ENCODE measurements around the gene KRT23. TPM values are rescaled to one million over a fixed set of nuclear protein-coding genes. Genes with fewer than 3 reads are reported as not detected.

The KRT23 gene
- total RNA-seq, 2 donors from 2014 or later, result not detected

DNA sequence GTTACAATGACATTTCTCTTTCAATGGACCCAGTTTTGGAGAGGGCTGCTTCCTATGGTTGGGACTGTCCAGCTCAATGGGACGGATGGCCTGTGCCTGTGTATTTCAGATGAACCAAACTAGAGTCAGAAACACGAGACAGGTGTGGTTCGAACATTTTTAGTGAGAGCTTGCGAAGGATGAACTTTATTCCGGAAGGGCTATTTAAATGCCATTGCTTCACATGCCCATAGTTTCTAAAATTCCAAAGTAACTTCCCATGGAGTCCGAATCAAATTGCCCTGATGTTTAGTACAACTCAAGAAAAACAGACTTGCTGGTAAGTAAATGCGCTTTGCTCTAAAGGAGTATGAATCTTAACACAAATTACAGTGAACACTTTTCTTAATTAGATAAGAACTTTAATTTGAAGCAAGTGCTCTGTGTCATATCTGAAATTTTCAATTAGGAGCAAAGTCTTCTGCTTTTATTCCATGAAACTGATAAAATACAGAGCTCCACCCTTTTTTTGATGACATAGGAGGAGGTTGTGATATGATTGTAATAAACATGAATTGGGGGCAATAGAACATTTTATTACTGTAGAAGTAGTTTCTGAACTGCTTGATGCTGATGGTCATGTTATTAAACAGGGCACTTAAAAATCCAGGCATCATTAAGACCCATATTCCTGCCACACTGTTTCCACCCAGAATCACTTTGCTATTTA lies 53.7 kb downstream of the KRT23 start:
- H3K27ac Mint-ChIP-seq, result no peak overlapping the region
- H3K9me3 ChIP-seq (ENCODE audit: control insufficient read depth, low read length), result no peaks in the 10 kb centered on the region

DNA sequence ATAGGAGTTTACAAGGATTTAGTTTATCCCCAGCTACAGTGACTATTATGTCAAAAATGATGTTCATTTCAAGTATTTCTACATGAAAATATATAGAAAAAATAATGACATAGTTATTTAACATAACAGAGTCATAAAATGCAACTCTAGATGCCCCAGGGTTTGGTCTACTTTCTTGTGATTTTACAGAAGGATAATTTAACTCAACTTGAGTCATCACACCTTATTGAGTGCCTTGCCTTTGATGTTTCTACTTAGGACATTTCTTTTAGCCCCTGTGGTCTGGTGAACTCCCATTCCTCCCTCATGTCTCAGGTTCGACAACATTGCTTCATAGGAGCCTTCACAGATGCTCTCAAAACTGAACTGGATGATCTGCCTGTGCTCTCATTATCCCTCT lies 54.4 kb downstream of the KRT23 start:
- TF ChIP-seq, protein P1, sequence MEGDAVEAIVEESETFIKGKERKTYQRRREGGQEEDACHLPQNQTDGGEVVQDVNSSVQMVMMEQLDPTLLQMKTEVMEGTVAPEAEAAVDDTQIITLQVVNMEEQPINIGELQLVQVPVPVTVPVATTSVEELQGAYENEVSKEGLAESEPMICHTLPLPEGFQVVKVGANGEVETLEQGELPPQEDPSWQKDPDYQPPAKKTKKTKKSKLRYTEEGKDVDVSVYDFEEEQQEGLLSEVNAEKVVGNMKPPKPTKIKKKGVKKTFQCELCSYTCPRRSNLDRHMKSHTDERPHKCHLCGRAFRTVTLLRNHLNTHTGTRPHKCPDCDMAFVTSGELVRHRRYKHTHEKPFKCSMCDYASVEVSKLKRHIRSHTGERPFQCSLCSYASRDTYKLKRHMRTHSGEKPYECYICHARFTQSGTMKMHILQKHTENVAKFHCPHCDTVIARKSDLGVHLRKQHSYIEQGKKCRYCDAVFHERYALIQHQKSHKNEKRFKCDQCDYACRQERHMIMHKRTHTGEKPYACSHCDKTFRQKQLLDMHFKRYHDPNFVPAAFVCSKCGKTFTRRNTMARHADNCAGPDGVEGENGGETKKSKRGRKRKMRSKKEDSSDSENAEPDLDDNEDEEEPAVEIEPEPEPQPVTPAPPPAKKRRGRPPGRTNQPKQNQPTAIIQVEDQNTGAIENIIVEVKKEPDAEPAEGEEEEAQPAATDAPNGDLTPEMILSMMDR (conservative IDR thresholded peaks at IDR 0.05), result no peak
- H3K9me3 Mint-ChIP-seq, result no peaks in the 10 kb centered on the region
- peaks cover 4% of the 10 kb centered on the region for H3K27me3 Mint-ChIP-seq (ENCODE audit: insufficient read depth)
- Histone ChIP-seq H3K9ac (ENCODE audit: extremely low read depth, low read length, poor library complexity, severe bottlenecking) (no peak overlapping the region), H3K4me3 (ENCODE audit: low read length) (no peak overlapping the region), H3K9me3 (ENCODE audit: control insufficient read depth, low read length) (no peaks in the 10 kb centered on the region), H3K27ac (ENCODE audit: low read depth, low read length) (no peak overlapping the region), H3K27me3 (ENCODE audit: control insufficient read depth, insufficient read depth, low read length, poor library complexity, severe bottlenecking) (no peaks in the 10 kb centered on the region), H3K36me3 (ENCODE audit: control insufficient read depth, insufficient read depth, low read length) (no peaks in the 10 kb centered on the region), H3K4me1 (ENCODE audit: control insufficient read depth, insufficient read depth, low read length) (peaks cover 6% of the 10 kb centered on the region)
- 78 to 96% methylated on average over 1 of the region's 1 CpG for WGBS, 2 experiments (ENCODE audit: insufficient coverage in 1 of 2, insufficient read length in 1 of 2)
- H3K36me3 Mint-ChIP-seq (ENCODE audit: low read depth), result no peaks in the 10 kb centered on the region
- H3K27ac Mint-ChIP-seq, result no peak overlapping the region
- no peak overlapping the region for H3K4me3 Mint-ChIP-seq
- H3K4me1 Mint-ChIP-seq, result peaks cover 16% of the 10 kb centered on the region
- DNase-seq, result no peak

More for the DNA sequence above, 53.7 kb downstream of the KRT23 start:
- H3K4me1 ChIP-seq (ENCODE audit: control insufficient read depth, insufficient read depth, low read length), result peaks cover 6% of the 10 kb centered on the region
- H3K27ac ChIP-seq (ENCODE audit: low read depth, low read length), result no peak overlapping the region
- no peaks in the 10 kb centered on the region for H3K36me3 ChIP-seq (ENCODE audit: control insufficient read depth, insufficient read depth, low read length)
- no peak overlapping the region for H3K4me3 Mint-ChIP-seq
- WGBS, 2 experiments (ENCODE audit: insufficient coverage in 1 of 2, insufficient read length in 1 of 2), result 94 to 97% methylated on average over 6 to 7 of the region's 7 CpGs
- H3K27me3 Mint-ChIP-seq (ENCODE audit: insufficient read depth), result peaks cover 6% of the 10 kb centered on the region
- no peaks in the 10 kb centered on the region for H3K27me3 ChIP-seq (ENCODE audit: control insufficient read depth, insufficient read depth, low read length, poor library complexity, severe bottlenecking)
- H3K36me3 Mint-ChIP-seq (ENCODE audit: low read depth), result no peaks in the 10 kb centered on the region
- H3K4me3 ChIP-seq (ENCODE audit: low read length), result no peak overlapping the region
- no peak for DNase-seq
- no peak overlapping the region for H3K9ac ChIP-seq (ENCODE audit: extremely low read depth, low read length, poor library complexity, severe bottlenecking)
- TF ChIP-seq, protein P1 (conservative IDR thresholded peaks at IDR 0.05), result no peak
- H3K4me1 Mint-ChIP-seq, result peaks cover 10% of the 10 kb centered on the region
- no peaks in the 10 kb centered on the region for H3K9me3 Mint-ChIP-seq

DNA sequence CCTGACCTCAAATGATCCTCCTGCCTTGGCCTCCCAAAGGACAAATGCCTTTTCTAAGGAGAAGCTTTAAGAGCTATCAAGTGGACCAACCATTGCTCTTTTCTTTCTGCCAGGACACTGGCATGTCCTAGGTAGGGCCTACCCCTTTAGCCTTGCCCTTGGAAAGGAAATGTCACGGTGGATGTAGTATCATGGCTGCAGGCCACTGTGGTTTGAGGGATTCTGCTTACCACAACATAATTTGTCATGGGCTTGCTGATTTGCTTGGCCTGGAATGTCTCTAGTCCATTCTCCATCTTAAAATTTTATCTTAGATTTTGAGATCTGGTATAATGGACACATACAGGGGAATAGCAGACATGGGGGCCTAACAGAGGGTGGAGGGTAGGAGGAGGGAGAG lies 58.4 kb downstream of the KRT23 start:
- no peak overlapping the region for H3K27ac ChIP-seq (ENCODE audit: low read depth, low read length)
- Mint-ChIP-seq H3K27me3 (ENCODE audit: insufficient read depth) (peaks cover 4% of the 10 kb centered on the region), H3K4me3 (no peak overlapping the region), H3K9me3 (no peaks in the 10 kb centered on the region), H3K4me1 (peaks cover 9% of the 10 kb centered on the region), H3K36me3 (ENCODE audit: low read depth) (no peaks in the 10 kb centered on the region), H3K27ac (no peak overlapping the region)
- H3K36me3 ChIP-seq (ENCODE audit: control insufficient read depth, insufficient read depth, low read length), result no peaks in the 10 kb centered on the region
- 100% methylated on average over 1 of the region's 1 CpG; no CpG with 5 or more reads in 1 of the 2 experiments for WGBS, 2 experiments (ENCODE audit: insufficient coverage in 1 of 2, insufficient read length in 1 of 2)
- no peaks in the 10 kb centered on the region for H3K27me3 ChIP-seq (ENCODE audit: control insufficient read depth, insufficient read depth, low read length, poor library complexity, severe bottlenecking)
- no peak overlapping the region for H3K4me3 ChIP-seq (ENCODE audit: low read length)
- H3K9ac ChIP-seq (ENCODE audit: extremely low read depth, low read length, poor library complexity, severe bottlenecking), result no peak overlapping the region
- H3K4me1 ChIP-seq (ENCODE audit: control insufficient read depth, insufficient read depth, low read length), result no peaks in the 10 kb centered on the region
- DNase-seq, result no peak
- peaks cover 7% of the 10 kb centered on the region for H3K9me3 ChIP-seq (ENCODE audit: control insufficient read depth, low read length)
- TF ChIP-seq, protein P1 (conservative IDR thresholded peaks at IDR 0.05), result no peak

All from endodermal cell (in vitro differentiated cells).